A673 (cell line): Measurements from ENCODE around the gene DLG5. TPM values are rescaled to one million over a fixed set of nuclear protein-coding genes. Genes with fewer than 3 reads are reported as not detected.

Experiments used
- BruUV-seq: library from RNA; stranded (reverse); fragments of 400-500 nt; replicated peaks from 2 replicates; lab custom pipeline; 2021; lab: Mats Ljungman, UMichigan
- CTCF ChIA-PET: fragments of 300-600 bp; sonication (Branson Sonifier 250); formaldehyde crosslinking; loops from one replicate; lab custom pipeline; 2022; ENCODE audit warnings: antibody characterized with exemption; lab: Charles Lee
- POLR2A ChIA-PET: fragments of 300-600 bp; sonication (Branson Sonifier 250); formaldehyde crosslinking; loops from one replicate; lab custom pipeline; 2022; ENCODE audit warnings: antibody characterized with exemption; ENCODE audit not compliant: low non-redundant PET; lab: Charles Lee
- DNase-seq: peaks from one replicate; pipeline ENCODE4 v3.0.0-alpha.2; 2015; ENCODE audit warnings: low spot score
- H3K27ac ChIP-seq: fragments of 200-600 bp; sonication (generic); 2 replicates; pipeline ENCODE4 v1.5.1; 2016; ENCODE audit warnings: mixed run types, low read depth, mild to moderate bottlenecking, mixed read lengths, antibody characterized with exemption, low read length; ENCODE audit not compliant: poor library complexity, severe bottlenecking
- H3K27me3 ChIP-seq: fragments of 200-600 bp; sonication (generic); replicated peaks from 2 replicates; pipeline ENCODE4 v1.6.1; 2017; ENCODE audit warnings: mixed run types, low read depth, mild to moderate bottlenecking, mixed read lengths, antibody characterized with exemption, low read length; ENCODE audit not compliant: insufficient read depth, poor library complexity
- H3K36me3 ChIP-seq: fragments of 200-600 bp; sonication (generic); 2 replicates; pipeline ENCODE4 v1.6.1; 2016; ENCODE audit warnings: mixed run types, mild to moderate bottlenecking, mixed read lengths, antibody characterized with exemption, low read length; ENCODE audit not compliant: insufficient read depth, poor library complexity, severe bottlenecking
- H3K4me1 ChIP-seq: fragments of 200-600 bp; sonication (generic); 2 replicates; pipeline ENCODE4 v1.6.1; 2017; ENCODE audit warnings: mixed run types, mild to moderate bottlenecking, mixed read lengths, antibody characterized with exemption, low read length; ENCODE audit not compliant: insufficient read depth, poor library complexity, severe bottlenecking
- H3K4me3 ChIP-seq: fragments of 200-600 bp; sonication (generic); 2 replicates; pipeline ENCODE4 v1.5.1; 2016; ENCODE audit warnings: low read depth, mixed run types, mild to moderate bottlenecking, mixed read lengths, low read length; ENCODE audit not compliant: poor library complexity, severe bottlenecking
- H3K9me3 ChIP-seq: fragments of 200-600 bp; sonication (generic); 2 replicates; pipeline ENCODE4 v1.6.1; 2016; ENCODE audit warnings: mixed run types, low read depth, mild to moderate bottlenecking, mixed read lengths, antibody characterized with exemption, low read length; ENCODE audit not compliant: poor library complexity, severe bottlenecking
- CTCF ChIP-seq: fragments of 300-800, 200-600 bp; sonication (generic); conservative IDR thresholded peaks from 2 replicates; pipeline ENCODE4 v1.5.1; 2017; ENCODE audit warnings: low read depth, mild to moderate bottlenecking, antibody characterized with exemption, low read length, moderate library complexity, mixed read lengths
- EZH2 ChIP-seq: fragments of 200-600 bp; sonication (generic); IDR thresholded peaks from 2 replicates; pipeline ENCODE4 v1.6.1; 2017; ENCODE audit warnings: borderline replicate concordance, low read depth, mild to moderate bottlenecking, mixed read lengths, antibody characterized with exemption, low read length; ENCODE audit not compliant: poor library complexity, severe bottlenecking
- intact Hi-C: fragments of 100-400 bp; cut with micrococcal nuclease; formaldehyde crosslinking; loops from one replicate; pipeline ENCODE4 v1.10.0; 2022; ENCODE audit not compliant: unreplicated experiment
- total RNA-seq: library from RNA; stranded (reverse); gene quantifications from 2 replicates; pipeline ENCODE4 v1.2.3, GENCODE V29; 2021

DLG5 gene
- total RNA-seq, 1 experiment from 2014 or later = 44.0 TPM

- DNase-seq = no peak
- Histone ChIP-seq H3K4me1 (no peaks in the 10 kb centered on the region), H3K9me3 (no peaks in the 10 kb centered on the region), H3K27ac (no peak overlapping the region), H3K27me3 (no peaks in the 10 kb centered on the region), H3K36me3 (no peaks in the 10 kb centered on the region), H3K4me3 (no peak overlapping the region)
- no TSS peak for BruUV-seq
- intact Hi-C loops = no loop called here
- ChIA-PET POLR2A (no interaction called here), CTCF (no interaction called here)
- TF ChIP-seq CTCF (no peak), EZH2 (no peak)
Measured at GRCh38 chr10:77782328-77783061, 144.1 kb downstream of the DLG5 start.

- Histone ChIP-seq H3K4me3 (no peak overlapping the region), H3K4me1 (no peaks in the 10 kb centered on the region), H3K36me3 (no peaks in the 10 kb centered on the region), H3K27me3 (no peaks in the 10 kb centered on the region), H3K9me3 (no peaks in the 10 kb centered on the region), H3K27ac (no peak overlapping the region)
- no peak for TF ChIP-seq CTCF
- no peak for TF ChIP-seq EZH2
- ChIA-PET CTCF (no interaction called here), POLR2A (no interaction called here)
- BruUV-seq = no TSS peak
- intact Hi-C loops = no loop called here
- DNase-seq = no peak
Measured at GRCh38 chr10:77781451-77782327, 144.9 kb downstream of the DLG5 start.

- CTCF ChIA-PET = no interaction called here
- Histone ChIP-seq H3K27ac (no peak overlapping the region), H3K36me3 (no peaks in the 10 kb centered on the region), H3K9me3 (no peaks in the 10 kb centered on the region), H3K27me3 (no peaks in the 10 kb centered on the region), H3K4me1 (no peaks in the 10 kb centered on the region), H3K4me3 (no peak overlapping the region)
- no TSS peak for BruUV-seq
- intact Hi-C loops = no loop called here
- TF ChIP-seq EZH2 = no peak
- TF ChIP-seq CTCF = no peak
- no peak for DNase-seq
- POLR2A ChIA-PET = no interaction called here
Measured at GRCh38 chr10:77780180-77780579, 146.4 kb downstream of the DLG5 start.
